ENCODE measurements around the gene MS4A4A.

MS4A4A gene

GRCh38 chr11:60315871-60316270 is 35.4 kb downstream of the MS4A4A start:
- no peak for DNase-seq (ENCODE audit: low read depth)
- TF ChIP-seq, protein P1, sequence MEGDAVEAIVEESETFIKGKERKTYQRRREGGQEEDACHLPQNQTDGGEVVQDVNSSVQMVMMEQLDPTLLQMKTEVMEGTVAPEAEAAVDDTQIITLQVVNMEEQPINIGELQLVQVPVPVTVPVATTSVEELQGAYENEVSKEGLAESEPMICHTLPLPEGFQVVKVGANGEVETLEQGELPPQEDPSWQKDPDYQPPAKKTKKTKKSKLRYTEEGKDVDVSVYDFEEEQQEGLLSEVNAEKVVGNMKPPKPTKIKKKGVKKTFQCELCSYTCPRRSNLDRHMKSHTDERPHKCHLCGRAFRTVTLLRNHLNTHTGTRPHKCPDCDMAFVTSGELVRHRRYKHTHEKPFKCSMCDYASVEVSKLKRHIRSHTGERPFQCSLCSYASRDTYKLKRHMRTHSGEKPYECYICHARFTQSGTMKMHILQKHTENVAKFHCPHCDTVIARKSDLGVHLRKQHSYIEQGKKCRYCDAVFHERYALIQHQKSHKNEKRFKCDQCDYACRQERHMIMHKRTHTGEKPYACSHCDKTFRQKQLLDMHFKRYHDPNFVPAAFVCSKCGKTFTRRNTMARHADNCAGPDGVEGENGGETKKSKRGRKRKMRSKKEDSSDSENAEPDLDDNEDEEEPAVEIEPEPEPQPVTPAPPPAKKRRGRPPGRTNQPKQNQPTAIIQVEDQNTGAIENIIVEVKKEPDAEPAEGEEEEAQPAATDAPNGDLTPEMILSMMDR (conservative IDR thresholded peaks at IDR 0.05; ENCODE audit: control insufficient read depth, insufficient read depth, low read depth, low read length), result no peak
- no peak overlapping the region for H3K4me3 ChIP-seq (ENCODE audit: control insufficient read depth, low read depth, low read length)

DNA sequence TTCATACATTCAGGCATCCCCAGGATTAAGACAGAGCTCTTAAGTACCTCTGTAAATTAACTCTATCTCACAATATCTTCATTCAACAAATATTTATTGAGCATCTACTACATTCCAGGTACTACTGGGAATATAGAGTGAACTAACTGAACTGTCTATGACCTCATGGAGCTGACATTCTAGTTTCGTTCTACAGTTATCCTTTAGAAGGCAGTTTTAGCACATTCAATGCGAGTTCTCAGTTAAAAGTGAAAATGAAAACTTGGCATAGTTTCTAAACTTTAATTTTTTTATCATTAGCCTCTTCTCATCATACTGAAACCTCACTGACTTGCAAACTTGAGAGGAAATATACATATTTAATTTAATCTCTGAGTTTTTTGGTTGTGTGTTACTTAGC is 35.9 kb downstream of the MS4A4A start:
- TF ChIP-seq, protein P1 (conservative IDR thresholded peaks at IDR 0.05; ENCODE audit: control insufficient read depth, insufficient read depth, low read depth, low read length), result no peak
- H3K4me3 ChIP-seq (ENCODE audit: control insufficient read depth, low read depth, low read length), result no peak overlapping the region
- no peak for DNase-seq (ENCODE audit: low read depth)

DNA sequence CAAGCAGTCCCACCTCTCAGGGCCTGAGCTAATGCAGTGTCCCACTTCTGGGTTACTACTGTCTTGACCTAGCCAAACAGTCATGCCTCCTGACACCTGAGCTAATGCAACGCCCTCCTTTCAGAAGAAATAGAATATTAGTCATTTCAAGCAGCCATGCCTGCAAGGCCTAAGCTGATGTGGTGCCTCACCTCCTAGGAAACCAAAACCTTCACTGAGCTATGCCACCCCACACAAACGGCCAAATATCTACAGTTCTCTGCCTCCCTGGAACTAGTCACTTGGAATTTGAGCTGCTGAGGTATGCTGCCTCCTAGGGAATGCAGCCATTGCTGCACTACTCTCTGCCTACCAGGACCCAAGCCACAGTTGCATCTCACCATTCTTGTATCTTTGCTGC is 38.3 kb downstream of the MS4A4A start:
- TF ChIP-seq, protein P1 (conservative IDR thresholded peaks at IDR 0.05; ENCODE audit: control insufficient read depth, insufficient read depth, low read depth, low read length), result no peak
- DNase-seq (ENCODE audit: low read depth), result no peak
- H3K4me3 ChIP-seq (ENCODE audit: control insufficient read depth, low read depth, low read length), result no peak overlapping the region

- DNase-seq (ENCODE audit: low read depth), result no peak
- H3K4me3 ChIP-seq (ENCODE audit: control insufficient read depth, low read depth, low read length), result no peak overlapping the region
- TF ChIP-seq, protein P1 (conservative IDR thresholded peaks at IDR 0.05; ENCODE audit: control insufficient read depth, insufficient read depth, low read depth, low read length), result no peak
Observed at GRCh38 chr11:60321051-60321450, 40.6 kb downstream of the MS4A4A start.

- H3K4me3 ChIP-seq (ENCODE audit: control insufficient read depth, low read depth, low read length), result no peak within 1 kb of the TSS
- TF ChIP-seq, protein P1 (conservative IDR thresholded peaks at IDR 0.05; ENCODE audit: control insufficient read depth, insufficient read depth, low read depth, low read length), result no peak
- no peak for DNase-seq (ENCODE audit: low read depth)
Observed at GRCh38 chr11:60326955-60327354, 46.5 kb downstream of the MS4A4A start, which contains the start of gene MS4A6E. Gene MS4A6E, plus strand, starts transcription at chr11:60327255. Its CDS starts 7,641 bp downstream, at chr11:60334896.

- TF ChIP-seq, protein P1 (conservative IDR thresholded peaks at IDR 0.05; ENCODE audit: control insufficient read depth, insufficient read depth, low read depth, low read length), result no peak
- DNase-seq (ENCODE audit: low read depth), result no peak
- no peak overlapping the region for H3K4me3 ChIP-seq (ENCODE audit: control insufficient read depth, low read depth, low read length)
Observed at GRCh38 chr11:60328460-60328859, 48.0 kb downstream of the MS4A4A start.

- TF ChIP-seq, protein P1 (conservative IDR thresholded peaks at IDR 0.05; ENCODE audit: control insufficient read depth, insufficient read depth, low read depth, low read length), result no peak
- DNase-seq (ENCODE audit: low read depth), result no peak
- no peak overlapping the region for H3K4me3 ChIP-seq (ENCODE audit: control insufficient read depth, low read depth, low read length)
Observed at GRCh38 chr11:60332846-60333245, 52.4 kb downstream of the MS4A4A start.

Measured in fibroblast of mammary gland (primary cell).